DND-41 (cell line): Measurements from ENCODE around the gene ABCG2.

Experiments used
- ATAC-seq: fragments of 200-7000 bp; cut with Tn5 transposase; 3 replicates; pipeline ENCODE4 v1.9.1; 2021; ENCODE audit warnings: low read depth; ENCODE audit not compliant: insufficient read depth
- DNase-seq: peaks from one replicate; pipeline ENCODE4 v3.0.0-alpha.2; 2020
- H2AFZ ChIP-seq: 2 replicates; pipeline ENCODE4 v1.6.0; 2012; ENCODE audit warnings: low read depth, low read length
- H3K27ac ChIP-seq: 2 replicates; pipeline ENCODE4 v1.5.1; 2012; ENCODE audit warnings: low read length, inconsistent platforms
- H3K27me3 ChIP-seq: fragments of 200-600 bp; sonication (generic); 2 replicates; pipeline ENCODE4 v1.6.0; 2012; ENCODE audit warnings: low read length, mild to moderate bottlenecking, inconsistent platforms; ENCODE audit not compliant: insufficient read depth, poor library complexity
- H3K36me3 ChIP-seq: 2 replicates; pipeline ENCODE4 v1.5.1; 2012; ENCODE audit warnings: low read length, inconsistent platforms; ENCODE audit not compliant: insufficient read depth
- H3K4me1 ChIP-seq: 2 replicates; pipeline ENCODE4 v1.5.1; 2012; ENCODE audit warnings: mild to moderate bottlenecking, low read length; ENCODE audit not compliant: insufficient read depth
- H3K4me2 ChIP-seq: 2 replicates; pipeline ENCODE4 v1.6.0; 2012; ENCODE audit warnings: mild to moderate bottlenecking, moderate library complexity, low read length, inconsistent platforms; ENCODE audit not compliant: insufficient read depth
- H3K4me3 ChIP-seq, 2 experiments: fragments of 200-600 bp in 1 of 2; shearing (Covaris generic) in 1 of 2; 2 replicates each; pipeline ENCODE4 v1.5.1; 2012 to 2016; ENCODE audit warnings: inconsistent platforms in 2 of 2, low read length in 2 of 2, mild to moderate bottlenecking in 2 of 2, low read depth in 1 of 2, moderate library complexity in 1 of 2
- H3K79me2 ChIP-seq: 2 replicates; pipeline ENCODE4 v1.6.0; 2012; ENCODE audit warnings: low read length, inconsistent platforms; ENCODE audit not compliant: insufficient read depth
- H3K9ac ChIP-seq: 2 replicates; pipeline ENCODE4 v1.6.0; 2012; ENCODE audit warnings: low read depth, mild to moderate bottlenecking, inconsistent platforms, low read length, moderate library complexity
- H3K9me3 ChIP-seq: 2 replicates; pipeline ENCODE4 v1.5.1; 2012; ENCODE audit warnings: low read length, moderate library complexity, mild to moderate bottlenecking, inconsistent platforms; ENCODE audit not compliant: insufficient read depth, severe bottlenecking
- H4K20me1 ChIP-seq: 2 replicates; pipeline ENCODE4 v1.6.0; 2012; ENCODE audit warnings: low read length; ENCODE audit not compliant: insufficient read depth
- CTCF ChIP-seq: IDR thresholded peaks from 2 replicates; pipeline ENCODE4 v1.5.1; 2012; ENCODE audit warnings: borderline replicate concordance, low read length, moderate library complexity, mild to moderate bottlenecking; ENCODE audit not compliant: poor library complexity, severe bottlenecking; ENCODE audit errors: extremely low read depth
- EZH2 ChIP-seq: IDR thresholded peaks from 3 replicates; pipeline ENCODE4 v1.6.1; 2012; ENCODE audit warnings: borderline replicate concordance, low read depth, mild to moderate bottlenecking, moderate library complexity, low read length, inconsistent platforms; ENCODE audit not compliant: severe bottlenecking

The ABCG2 gene

GRCh38 chr4:88188738-88189417 is 30.4 kb upstream of the ABCG2 start:
- DNase-seq (no peak), ATAC-seq (no peak)
- no peak overlapping the region for H3K27ac ChIP-seq
- no peak overlapping the region for H3K4me3 ChIP-seq
- no peaks in the 10 kb centered on the region for H3K9me3 ChIP-seq
- no peaks in the 10 kb centered on the region for H3K27me3 ChIP-seq
- H3K4me2 ChIP-seq, result no peak overlapping the region
- H3K4me1 ChIP-seq, result no peaks in the 10 kb centered on the region
- H2AFZ ChIP-seq, result no peak overlapping the region
- no peaks in the 10 kb centered on the region for H3K79me2 ChIP-seq
- no peaks in the 10 kb centered on the region for H3K36me3 ChIP-seq
- H3K9ac ChIP-seq, result no peak overlapping the region
- TF ChIP-seq EZH2 (no peak), CTCF (no peak)
- H4K20me1 ChIP-seq, result no peaks in the 10 kb centered on the region

GRCh38 chr4:88187766-88188165 is 29.3 kb upstream of the ABCG2 start:
- Histone ChIP-seq H2AFZ (no peak overlapping the region), H3K4me1 (no peaks in the 10 kb centered on the region), H3K27ac (no peak overlapping the region), H3K4me3 (no peak overlapping the region), H3K4me2 (no peak overlapping the region), H3K9ac (no peak overlapping the region), H3K79me2 (no peaks in the 10 kb centered on the region), H3K27me3 (no peaks in the 10 kb centered on the region), H3K36me3 (no peaks in the 10 kb centered on the region), H4K20me1 (no peaks in the 10 kb centered on the region), H3K9me3 (no peaks in the 10 kb centered on the region)
- TF ChIP-seq EZH2, result no peak
- no peak for TF ChIP-seq CTCF
- ATAC-seq, result no peak
- no peak for DNase-seq

GRCh38 chr4:88185906-88186305 is 27.5 kb upstream of the ABCG2 start:
- Histone ChIP-seq H3K36me3 (no peaks in the 10 kb centered on the region), H4K20me1 (no peaks in the 10 kb centered on the region), H3K9ac (no peak overlapping the region), H3K4me3 (no peak overlapping the region), H3K9me3 (no peaks in the 10 kb centered on the region), H2AFZ (no peak overlapping the region), H3K27ac (no peak overlapping the region), H3K79me2 (no peaks in the 10 kb centered on the region), H3K4me1 (no peaks in the 10 kb centered on the region), H3K4me2 (no peak overlapping the region), H3K27me3 (no peaks in the 10 kb centered on the region)
- no peak for DNase-seq
- TF ChIP-seq CTCF (no peak), EZH2 (no peak)
- no peak for ATAC-seq

- Histone ChIP-seq H3K79me2 (no peaks in the 10 kb centered on the region), H3K9ac (no peak overlapping the region), H3K9me3 (no peaks in the 10 kb centered on the region), H3K4me3 (no peak overlapping the region), H4K20me1 (no peaks in the 10 kb centered on the region), H3K27me3 (peaks cover 3% of the 10 kb centered on the region), H2AFZ (no peak overlapping the region), H3K4me1 (no peaks in the 10 kb centered on the region), H3K36me3 (no peaks in the 10 kb centered on the region), H3K27ac (no peak overlapping the region), H3K4me2 (no peak overlapping the region)
- ATAC-seq (no peak), DNase-seq (no peak)
- no peak for TF ChIP-seq EZH2
- no peak for TF ChIP-seq CTCF
These were observed 20.8 kb upstream of the ABCG2 start for GRCh38 chr4:88179261-88179660.
